HG03196 (cell line): Measurements from ENCODE around the gene ENPP3.
"Not testable (repeated sequence)": the region's sequence is repeated elsewhere in the genome, so short reads cannot be mapped to it uniquely, and the experiment has no call there.

ENCODE experiments used
- ATAC-seq: cut with Tn5 transposase; IDR thresholded peaks from one replicate; pipeline ENCODE4 v1.9.1; 2021; ENCODE audit not compliant: unreplicated experiment

ENPP3 gene

DNA sequence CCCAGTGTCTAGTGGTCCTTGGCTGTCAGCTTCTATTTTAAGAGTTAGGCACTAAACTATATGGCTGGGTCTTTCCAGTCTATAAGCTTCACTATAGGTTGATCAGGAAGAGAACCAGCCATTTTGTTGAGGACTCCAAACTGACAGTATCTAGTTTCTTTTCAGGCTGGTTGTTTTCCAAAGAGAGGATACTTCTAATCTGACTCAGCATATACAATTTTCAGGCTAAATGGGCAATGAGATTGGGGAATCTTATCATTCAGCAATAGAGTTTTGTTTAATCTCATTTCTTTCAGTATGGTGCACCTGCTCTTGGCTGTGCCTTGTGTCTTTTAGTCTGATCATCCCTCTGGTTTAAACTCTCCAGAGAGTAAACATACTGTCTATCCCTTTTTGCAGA is 94.1 kb downstream of the ENPP3 start:
- ATAC-seq, result no peak

DNA sequence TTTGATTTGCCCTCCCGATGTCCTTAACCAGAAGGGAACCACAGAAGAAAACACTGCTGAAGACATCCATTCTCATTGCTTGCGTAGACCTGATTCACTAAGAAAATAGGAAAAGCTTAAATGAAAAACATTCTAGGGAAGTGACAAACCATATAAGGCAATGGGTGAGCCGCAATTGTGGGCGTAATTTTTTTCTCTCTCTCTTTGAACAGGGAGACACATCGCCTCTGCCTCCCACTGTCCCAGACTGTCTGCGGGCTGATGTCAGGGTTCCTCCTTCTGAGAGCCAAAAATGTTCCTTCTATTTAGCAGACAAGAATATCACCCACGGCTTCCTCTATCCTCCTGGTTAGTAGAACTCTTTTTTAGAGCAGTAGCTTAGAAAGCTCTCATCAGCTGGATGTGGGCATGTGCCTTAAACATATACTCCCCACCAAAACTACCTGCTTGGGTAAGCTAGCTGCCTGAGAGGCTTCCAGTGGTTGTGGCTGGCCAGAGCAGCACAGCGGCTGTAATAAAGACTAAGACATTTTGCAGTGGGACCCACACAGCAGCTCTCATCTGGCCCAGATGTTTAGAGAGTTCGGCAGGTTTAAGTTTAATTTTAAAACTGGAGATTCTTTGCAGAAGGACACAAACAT is 96.4 kb downstream of the ENPP3 start:
- ATAC-seq, result no peak

DNA sequence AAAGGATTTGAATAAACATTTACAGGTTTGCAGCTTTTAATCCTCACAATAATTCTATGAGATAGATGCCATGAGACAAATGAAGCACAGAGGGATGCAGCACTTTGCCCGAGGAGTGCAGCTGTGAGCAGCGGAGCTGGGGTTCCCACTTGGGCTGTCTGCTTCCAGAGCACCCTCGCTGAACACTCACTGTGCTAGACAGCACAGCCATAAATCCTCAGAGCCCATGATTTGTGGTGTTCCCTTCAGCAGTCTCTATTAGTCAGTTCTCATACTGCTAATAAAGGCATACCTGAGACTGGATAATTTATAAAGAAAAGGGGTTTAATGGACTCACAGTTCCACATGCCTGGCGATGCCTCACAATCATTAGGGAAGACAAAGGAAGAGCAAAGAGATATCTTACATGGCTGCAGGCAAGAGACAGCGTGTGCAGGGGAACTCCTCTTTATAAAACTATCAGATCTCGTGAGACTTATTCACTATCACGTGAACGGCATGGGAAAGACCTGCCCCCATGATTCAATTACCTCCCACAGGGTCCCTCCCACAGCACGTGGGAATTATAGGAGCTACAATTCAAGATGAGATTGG is 99.0 kb downstream of the ENPP3 start:
- ATAC-seq, result no peak

DNA sequence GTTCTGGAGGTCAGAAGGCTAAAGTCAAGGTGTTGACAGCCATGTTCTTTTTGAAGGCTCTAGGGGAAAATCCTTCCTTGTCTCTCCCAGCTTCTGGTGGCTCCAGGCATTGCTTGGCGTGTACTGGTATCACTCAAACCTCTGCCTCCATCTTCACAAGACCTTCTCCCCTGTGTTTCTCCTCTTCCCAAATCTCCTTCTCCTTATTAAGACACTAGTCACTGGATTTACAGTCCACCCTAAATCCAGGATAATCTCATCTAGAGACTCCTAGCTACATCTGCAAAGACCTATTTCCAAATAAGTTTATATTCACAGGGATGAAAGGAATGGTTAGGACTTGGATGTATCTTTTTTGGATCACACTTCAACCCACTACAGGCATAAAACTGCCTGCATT is 99.7 kb downstream of the ENPP3 start:
- ATAC-seq, result no peak

- ATAC-seq, result no peak
Measured at GRCh38 chr6:131739136-131739535, 102.0 kb downstream of the ENPP3 start.

GRCh38 chr6:131740161-131740560 is 103.1 kb downstream of the ENPP3 start:
- no peak for ATAC-seq

- no peak for ATAC-seq
Measured at GRCh38 chr6:131741688-131742393, 104.7 kb downstream of the ENPP3 start.

DNA sequence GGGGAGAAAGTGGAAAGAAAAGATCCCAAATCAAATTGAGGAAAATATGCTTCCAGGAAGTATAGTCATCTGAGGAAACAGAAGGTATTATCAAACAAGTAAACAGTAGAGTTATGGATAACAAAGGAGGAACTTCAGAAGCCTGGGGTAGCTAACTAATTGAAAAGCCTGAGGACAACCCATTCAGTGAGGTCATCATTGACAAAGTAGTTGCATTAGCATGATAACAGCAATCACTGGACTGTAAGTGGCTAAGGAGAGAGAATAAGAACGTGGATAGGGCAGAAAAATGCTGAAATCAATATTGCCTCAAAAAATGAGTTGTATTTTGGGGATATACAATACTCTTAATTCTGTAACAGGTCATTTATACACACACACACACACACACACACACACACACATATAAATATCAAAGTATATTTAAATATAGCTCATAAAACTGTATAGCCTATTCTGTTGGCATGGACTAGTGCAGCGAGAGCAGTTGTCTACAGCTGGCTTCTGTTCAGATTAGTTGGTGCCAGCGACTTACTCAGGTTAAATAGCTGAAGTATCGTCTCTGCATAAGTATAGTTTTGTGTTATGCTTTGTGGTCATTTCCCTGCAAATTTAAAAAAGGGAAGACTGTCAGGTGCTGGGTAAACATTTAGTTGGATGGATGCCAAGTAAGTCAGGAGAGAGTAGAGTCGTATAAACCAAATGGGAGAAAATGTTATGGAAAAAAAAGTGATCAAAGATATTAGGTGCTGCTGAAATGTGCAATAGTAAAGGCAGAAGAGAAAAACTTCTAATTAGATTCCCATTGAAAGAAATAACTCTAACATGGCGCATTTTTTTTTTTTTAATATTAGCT is 107.6 kb downstream of the ENPP3 start:
- ATAC-seq, result no peak

GRCh38 chr6:131745476-131745875 is 108.4 kb downstream of the ENPP3 start:
- no peak for ATAC-seq

DNA sequence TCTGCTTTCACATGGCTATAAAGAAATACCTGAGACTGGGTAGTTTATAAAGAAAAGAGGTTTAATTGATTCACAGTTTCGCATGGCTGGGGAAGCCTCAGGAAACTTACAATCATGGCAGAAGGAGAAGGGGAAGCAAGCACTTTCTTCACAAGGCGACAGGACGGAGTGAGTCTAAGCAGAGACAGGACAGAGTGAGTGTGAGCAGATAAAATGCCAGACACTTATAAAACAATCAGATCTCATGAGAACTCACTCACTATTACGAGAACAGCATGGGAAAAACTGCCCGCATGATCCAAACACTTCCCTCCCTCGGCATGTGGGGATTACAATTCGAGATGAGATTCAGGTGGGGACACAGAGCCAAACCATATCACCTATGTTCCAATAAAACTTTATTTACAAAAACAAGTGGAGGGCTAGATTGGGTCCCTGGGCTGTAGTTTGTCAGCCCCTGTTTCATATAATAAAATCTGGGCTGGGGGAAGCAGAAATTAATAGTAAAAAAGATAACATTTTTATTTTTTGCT is 110.8 kb downstream of the ENPP3 start:
- ATAC-seq, result no peak

DNA sequence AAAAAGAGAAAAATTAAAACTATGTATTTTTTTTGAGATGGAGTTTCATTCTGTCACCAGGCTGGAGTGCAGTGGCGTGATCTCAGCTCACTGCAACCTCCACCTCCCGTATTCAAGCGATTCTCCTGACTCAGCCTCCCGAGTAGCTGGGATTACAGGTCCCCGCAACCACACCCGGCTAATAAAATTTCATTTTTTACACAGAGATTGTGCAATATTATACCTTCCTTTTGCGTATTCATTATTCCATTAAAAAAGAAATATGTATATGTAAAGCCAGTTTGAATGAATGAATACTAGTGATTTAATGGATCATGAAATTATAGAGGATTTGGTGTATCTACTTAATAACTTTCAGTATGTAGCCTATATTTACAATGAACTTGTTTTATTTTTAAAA is 111.9 kb downstream of the ENPP3 start:
- ATAC-seq, result no peak

GRCh38 chr6:131751012-131751715 is 114.1 kb downstream of the ENPP3 start:
- ATAC-seq, result not testable (repeated sequence)

DNA sequence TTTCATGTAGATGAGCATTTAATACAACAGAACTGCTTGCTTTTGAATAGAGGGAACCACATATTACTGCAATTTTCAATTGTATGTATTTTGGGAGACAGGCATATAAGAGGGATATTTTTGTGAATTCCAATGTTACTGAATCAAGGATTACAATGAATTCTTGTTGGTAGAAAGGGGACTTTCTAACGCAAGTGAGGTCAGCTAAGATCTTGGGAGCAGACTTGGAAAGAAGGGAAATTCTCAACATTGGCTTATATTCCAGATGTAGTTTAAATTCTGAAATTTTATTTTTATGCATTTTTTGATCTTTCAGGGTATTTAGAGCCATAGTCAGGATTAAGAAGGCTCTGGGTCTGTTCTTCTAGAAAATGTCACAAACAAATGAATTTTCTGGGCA is 117.0 kb downstream of the ENPP3 start:
- ATAC-seq, result no peak

DNA sequence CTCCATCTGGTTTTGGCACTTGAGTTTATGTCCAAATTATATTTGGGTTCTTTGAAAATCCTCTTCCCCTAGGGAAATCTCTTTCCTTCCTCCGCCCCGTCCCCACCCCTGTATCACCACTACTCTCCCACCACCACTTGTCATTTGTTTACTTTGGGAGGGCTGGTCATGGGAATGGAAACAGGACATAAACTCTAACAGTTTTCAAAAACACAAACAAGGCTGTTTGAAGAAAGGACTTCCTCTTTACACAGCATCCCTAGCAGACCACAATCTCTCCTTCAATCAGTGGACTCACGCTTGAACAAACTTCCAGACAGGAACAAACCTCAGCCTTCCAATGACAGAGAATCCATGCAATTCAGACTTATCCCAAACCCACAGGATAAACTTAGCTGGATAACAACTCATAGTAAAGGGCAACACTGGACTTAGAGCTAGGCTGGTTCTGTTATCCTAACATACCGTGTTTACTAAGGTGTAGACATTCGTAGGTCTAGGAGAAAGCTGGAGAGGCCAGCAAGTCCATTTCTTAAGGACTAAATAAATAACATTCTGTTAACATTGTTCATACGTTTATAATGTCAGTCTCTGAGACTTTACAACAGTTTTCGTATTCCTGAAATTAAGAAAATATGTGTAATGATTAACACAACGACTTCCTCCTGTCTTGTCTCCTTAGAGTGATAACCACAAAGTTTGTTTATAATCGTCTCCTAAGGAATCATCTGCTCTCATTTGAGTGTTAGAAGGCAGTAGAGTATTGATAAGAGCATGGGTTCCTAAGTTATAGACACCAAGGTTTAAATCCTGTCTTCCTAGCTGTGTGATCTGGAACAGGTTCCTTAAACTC is 117.8 kb downstream of the ENPP3 start:
- ATAC-seq, result no peak

GRCh38 chr6:131755597-131755996 is 118.5 kb downstream of the ENPP3 start:
- ATAC-seq, result no peak

- no peak for ATAC-seq
Measured at GRCh38 chr6:131756039-131756438, 118.9 kb downstream of the ENPP3 start.

DNA sequence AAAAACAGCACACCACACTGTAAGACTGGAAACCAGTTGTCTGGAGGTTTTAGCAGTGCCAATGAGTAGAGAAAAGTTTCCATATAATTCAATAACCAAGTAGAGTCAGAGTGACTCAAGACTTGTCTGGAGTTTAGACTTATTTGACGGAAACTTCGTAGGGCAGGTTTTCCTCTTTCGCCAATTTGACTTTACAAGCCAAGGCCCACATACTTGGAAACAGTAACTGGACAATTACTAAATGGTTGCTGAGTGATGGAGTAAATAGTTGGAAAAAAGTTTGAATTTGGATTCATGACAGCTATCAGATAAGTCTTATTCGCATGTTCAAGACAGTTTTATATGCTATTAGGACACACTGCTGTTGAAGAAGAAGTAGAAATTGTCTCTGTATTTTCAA is 121.8 kb downstream of the ENPP3 start:
- ATAC-seq, result no peak

DNA sequence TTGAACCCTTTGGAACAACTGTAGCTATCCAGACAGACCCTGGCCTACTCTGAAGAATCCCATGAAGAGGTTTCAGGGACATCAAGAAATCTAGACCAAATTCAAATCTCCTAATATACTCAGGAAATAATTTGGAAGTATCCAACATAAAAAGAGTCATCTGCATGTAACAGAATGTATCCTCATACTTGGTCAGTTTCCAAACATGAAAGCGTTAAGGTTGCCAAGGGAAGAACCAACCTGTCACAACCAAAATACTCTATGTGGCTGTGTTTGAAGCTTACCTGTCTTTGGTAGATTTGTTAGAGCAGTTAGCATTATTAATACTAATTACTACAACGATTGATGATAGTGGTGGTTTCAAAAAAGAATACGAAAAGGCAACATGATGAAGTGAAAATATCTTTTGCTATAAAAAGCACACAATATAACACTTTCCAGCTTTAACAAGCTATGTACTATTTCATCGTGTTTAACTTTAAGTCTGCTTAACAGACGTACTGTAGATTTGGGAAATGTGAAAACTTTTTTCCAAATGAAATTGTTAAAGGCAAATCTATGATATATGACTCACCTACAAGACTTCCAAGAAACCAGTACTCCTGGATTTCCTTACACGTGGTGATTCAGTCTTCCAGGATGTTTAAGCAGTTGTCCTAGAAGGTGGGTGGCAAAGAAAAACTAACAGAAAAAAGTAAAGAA is 124.1 kb downstream of the ENPP3 start:
- no peak for ATAC-seq

- ATAC-seq, result no peak
Measured at GRCh38 chr6:131761762-131762067, 124.6 kb downstream of the ENPP3 start.
